SJSA1 (cell line): ENCODE results near the gene VWA3B. TPM values are rescaled to one million over a fixed set of nuclear protein-coding genes. Genes with fewer than 3 reads are reported as not detected.

Experiments
- DNase-seq, 2 experiments: peaks; one replicate each; pipeline ENCODE4 v3.0.0-alpha.2; 2015 to 2020; ENCODE audit warnings: low spot score in 2 of 2, low read depth in 1 of 2
- H3K27ac ChIP-seq: fragments of 250-450 bp; sonication (Bioruptor Pico); 2 replicates; pipeline ENCODE4 v1.5.1; 2020; ENCODE audit warnings: mild to moderate bottlenecking, moderate library complexity
- H3K27me3 ChIP-seq: fragments of 250-450 bp; sonication (Bioruptor Pico); replicated peaks from 2 replicates; pipeline ENCODE4 v1.5.1; 2020; ENCODE audit warnings: mild to moderate bottlenecking, moderate library complexity
- H3K36me3 ChIP-seq: fragments of 250-450 bp; sonication (Bioruptor Pico); 2 replicates; pipeline ENCODE4 v1.5.1; 2020; ENCODE audit warnings: mild to moderate bottlenecking
- H3K4me1 ChIP-seq: fragments of 250-450 bp; sonication (Bioruptor Pico); replicated peaks from 2 replicates; pipeline ENCODE4 v1.6.1; 2021; ENCODE audit warnings: mild to moderate bottlenecking
- H3K4me3 ChIP-seq: fragments of 250-450 bp; sonication (Bioruptor Pico); 2 replicates; pipeline ENCODE4 v1.5.1; 2020; ENCODE audit warnings: mild to moderate bottlenecking
- H3K9me3 ChIP-seq: fragments of 250-450 bp; sonication (Bioruptor Pico); replicated peaks from 2 replicates; pipeline ENCODE4 v1.5.1; 2020; ENCODE audit warnings: mild to moderate bottlenecking
- total RNA-seq: library from RNA; depleted of rRNA; stranded (reverse); fragments of >200 nt; shearing (Covaris generic); gene quantifications from 2 replicates; pipeline ENCODE4 v1.2.3, GENCODE V29; 2014

Gene VWA3B
- total RNA-seq, 1 experiment from 2014 or later: not detected

DNA sequence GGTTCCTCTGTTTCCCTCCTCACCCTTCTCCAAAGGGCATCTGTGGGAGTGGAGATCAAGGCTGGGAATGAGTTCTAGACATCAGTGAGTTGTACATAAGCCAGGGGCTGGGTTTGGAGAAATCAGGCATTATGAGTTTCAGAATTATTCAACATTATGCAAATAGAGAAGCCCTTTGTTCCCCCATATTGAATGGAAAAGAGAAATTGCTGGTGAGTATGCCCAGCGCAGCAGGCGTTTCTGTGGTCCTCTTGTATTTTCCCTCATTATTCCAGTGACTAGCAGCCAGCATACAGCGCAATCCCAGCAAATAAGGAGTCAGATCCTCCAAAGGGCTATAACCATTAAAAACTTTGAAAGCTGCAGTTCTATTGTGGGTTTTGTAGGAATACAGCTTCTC is 94.4 kb downstream of the VWA3B start:
- Histone ChIP-seq H3K4me1 (no peaks in the 10 kb centered on the region), H3K36me3 (no peaks in the 10 kb centered on the region), H3K27me3 (peaks cover 4% of the 10 kb centered on the region; the same call in 1 of the 2 replicates), H3K27ac (no peak overlapping the region), H3K4me3 (no peak overlapping the region), H3K9me3 (no peaks in the 10 kb centered on the region)
- DNase-seq: no peak

DNA sequence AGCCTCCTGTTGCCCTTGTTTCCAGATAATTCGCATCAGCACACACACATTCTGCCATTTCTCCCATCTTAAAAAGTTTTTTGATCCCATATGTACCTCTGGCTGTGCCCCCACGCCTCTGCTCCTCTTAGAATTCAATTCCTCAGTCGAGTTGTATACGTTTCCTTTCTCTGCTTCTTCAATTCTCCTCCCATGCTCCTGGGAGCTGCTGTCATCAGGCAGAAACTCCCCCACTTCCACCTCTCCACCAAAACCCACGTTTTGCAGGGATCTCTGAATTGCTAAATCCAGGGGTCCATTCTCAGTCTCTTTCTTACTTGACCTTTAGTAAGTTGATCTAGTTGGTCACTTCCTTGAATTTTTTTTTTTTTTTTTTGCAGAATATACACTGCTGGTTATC is 98.8 kb downstream of the VWA3B start:
- no peaks in the 10 kb centered on the region for H3K36me3 ChIP-seq
- H3K9me3 ChIP-seq: no peaks in the 10 kb centered on the region
- no peak overlapping the region for H3K4me3 ChIP-seq
- H3K4me1 ChIP-seq: no peaks in the 10 kb centered on the region
- H3K27ac ChIP-seq: no peak overlapping the region
- peaks cover 5% of the 10 kb centered on the region; the same call in 1 of the 2 replicates for H3K27me3 ChIP-seq
- DNase-seq: no peak

DNA sequence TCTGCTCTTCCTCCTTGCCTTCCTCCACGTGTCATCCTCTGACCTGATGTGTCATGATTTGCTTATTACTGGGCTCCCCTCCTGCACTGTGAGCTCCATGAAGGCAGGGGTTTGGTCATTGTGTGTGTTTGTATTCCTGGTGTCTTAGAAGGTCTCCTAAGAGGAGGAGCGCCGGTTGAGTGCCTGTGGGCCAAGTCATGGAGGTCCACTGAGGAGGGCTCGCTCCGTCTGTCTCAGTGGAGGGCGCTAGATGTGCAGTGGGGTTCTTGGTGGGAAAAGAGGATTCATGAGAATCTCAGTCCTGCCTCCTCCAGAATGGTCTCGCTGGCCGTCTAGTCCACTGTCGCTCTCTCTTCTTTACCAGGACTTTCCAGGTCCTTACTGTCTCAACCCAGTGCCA is 100.2 kb downstream of the VWA3B start:
- no peak for DNase-seq
- H3K9me3 ChIP-seq: no peaks in the 10 kb centered on the region
- H3K27me3 ChIP-seq: peaks cover 7% of the 10 kb centered on the region; the same call in 1 of the 2 replicates
- H3K36me3 ChIP-seq: no peaks in the 10 kb centered on the region
- no peaks in the 10 kb centered on the region for H3K4me1 ChIP-seq
- H3K27ac ChIP-seq: no peak overlapping the region
- no peak overlapping the region for H3K4me3 ChIP-seq

DNA sequence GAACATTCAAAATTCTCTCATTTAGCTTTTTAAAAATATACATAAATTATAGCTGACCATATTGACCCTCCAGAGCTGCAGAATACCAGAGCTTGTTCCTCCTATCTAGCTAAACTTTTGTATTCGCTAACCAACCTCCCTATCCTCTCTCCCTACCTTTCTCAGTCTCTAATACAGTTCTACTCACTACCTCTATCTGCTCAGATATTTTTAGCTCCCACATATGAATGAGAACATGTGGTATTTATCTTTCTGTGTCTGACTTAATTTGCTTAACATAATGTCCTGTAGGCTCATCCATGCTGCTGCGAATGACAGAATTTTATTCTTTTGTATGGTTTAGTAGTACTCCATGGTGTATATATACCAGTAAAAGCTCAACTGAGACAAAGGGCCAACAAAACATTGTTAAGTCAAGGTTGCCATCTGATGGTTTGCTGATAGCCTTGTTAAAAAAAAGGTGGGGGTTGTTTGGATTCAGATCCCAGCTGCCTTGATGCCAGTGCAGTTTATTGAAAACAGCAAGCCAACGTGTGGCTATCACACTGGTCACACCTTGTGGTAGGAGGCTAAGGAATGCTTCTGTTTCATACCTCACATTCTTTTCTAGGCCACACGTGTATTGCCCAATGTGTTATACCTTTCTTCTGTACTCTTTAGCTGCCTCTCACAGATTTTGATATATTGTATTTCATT is 101.5 kb downstream of the VWA3B start:
- H3K27me3 ChIP-seq: peaks cover 7% of the 10 kb centered on the region; the same call in 1 of the 2 replicates
- H3K4me1 ChIP-seq: no peaks in the 10 kb centered on the region
- DNase-seq: no peak
- H3K9me3 ChIP-seq: no peaks in the 10 kb centered on the region
- H3K27ac ChIP-seq: no peak overlapping the region
- H3K36me3 ChIP-seq: no peaks in the 10 kb centered on the region
- no peak overlapping the region for H3K4me3 ChIP-seq

DNA sequence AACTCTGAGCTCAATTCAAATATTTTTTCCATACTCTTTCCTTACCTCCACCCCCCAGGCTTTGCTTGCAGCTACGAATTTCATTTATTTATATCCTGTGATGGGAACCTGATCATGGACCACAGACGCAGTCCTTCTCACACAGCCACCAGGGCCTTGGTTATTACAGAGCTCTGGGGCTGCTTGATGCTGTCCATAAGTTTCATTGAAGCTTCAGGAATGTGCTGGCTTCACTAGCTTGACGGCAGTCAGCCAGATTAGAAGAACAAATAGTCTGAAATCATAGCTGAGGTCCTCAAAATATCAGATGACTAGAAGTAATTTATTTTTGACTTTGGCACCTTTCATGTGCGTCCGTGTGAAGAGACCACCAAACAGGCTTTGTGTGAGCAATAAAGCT is 104.9 kb downstream of the VWA3B start:
- no peak for DNase-seq
- Histone ChIP-seq H3K36me3 (no peaks in the 10 kb centered on the region), H3K27ac (no peak overlapping the region), H3K27me3 (peaks cover 9% of the 10 kb centered on the region; the same call in 1 of the 2 replicates), H3K9me3 (no peaks in the 10 kb centered on the region), H3K4me1 (no peaks in the 10 kb centered on the region), H3K4me3 (no peak overlapping the region)

DNA sequence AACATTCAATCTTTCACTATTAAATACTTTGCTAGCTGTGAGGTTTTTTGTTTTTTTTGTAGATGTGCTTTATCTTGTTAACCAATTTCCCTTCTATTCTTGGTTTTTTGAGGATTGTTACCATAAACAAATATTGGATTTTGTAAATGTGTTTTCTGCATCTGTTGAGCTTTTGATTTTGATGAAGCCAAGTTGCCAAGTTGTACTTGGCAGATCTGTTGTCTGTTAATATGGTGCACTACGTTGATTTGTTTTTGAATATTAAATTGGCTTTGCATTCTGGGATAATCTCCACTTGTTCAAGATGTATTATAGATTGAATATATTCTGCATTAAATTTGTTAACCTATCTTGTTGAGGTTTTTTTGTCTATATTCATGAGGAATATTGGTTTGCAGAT is 114.6 kb downstream of the VWA3B start:
- no peaks in the 10 kb centered on the region for H3K4me1 ChIP-seq
- no peak overlapping the region for H3K27ac ChIP-seq
- H3K36me3 ChIP-seq: no peaks in the 10 kb centered on the region
- no peaks in the 10 kb centered on the region for H3K9me3 ChIP-seq
- H3K4me3 ChIP-seq: no peak overlapping the region
- no peak for DNase-seq
- H3K27me3 ChIP-seq: 0 out of 2 replicates have a peak, but pooled peaks cover 4% of the 10 kb centered on the region

DNA sequence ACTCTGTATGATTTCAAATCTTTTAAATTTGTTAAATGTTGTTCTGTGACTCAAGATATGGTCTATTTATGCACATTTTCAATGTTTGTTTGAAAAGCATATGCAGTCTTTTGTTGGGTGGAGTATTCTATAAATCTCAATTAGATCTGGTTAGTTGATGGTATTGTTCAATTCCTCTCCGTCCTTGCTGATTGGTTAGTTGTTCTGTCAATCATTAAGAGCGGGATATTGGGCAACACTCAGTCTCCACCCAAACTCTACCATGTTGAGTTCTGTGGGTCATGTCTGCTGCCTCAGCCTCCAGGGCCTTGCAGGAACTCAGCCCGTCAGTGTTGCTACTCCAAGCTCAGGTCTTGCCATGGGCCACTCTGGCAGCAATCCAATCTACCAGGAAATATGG is 118.9 kb downstream of the VWA3B start:
- Histone ChIP-seq H3K9me3 (no peaks in the 10 kb centered on the region), H3K4me1 (no peaks in the 10 kb centered on the region), H3K36me3 (no peaks in the 10 kb centered on the region), H3K4me3 (no peak overlapping the region), H3K27ac (no peak overlapping the region), H3K27me3 (no peaks in the 10 kb centered on the region)
- DNase-seq: no peak

DNA sequence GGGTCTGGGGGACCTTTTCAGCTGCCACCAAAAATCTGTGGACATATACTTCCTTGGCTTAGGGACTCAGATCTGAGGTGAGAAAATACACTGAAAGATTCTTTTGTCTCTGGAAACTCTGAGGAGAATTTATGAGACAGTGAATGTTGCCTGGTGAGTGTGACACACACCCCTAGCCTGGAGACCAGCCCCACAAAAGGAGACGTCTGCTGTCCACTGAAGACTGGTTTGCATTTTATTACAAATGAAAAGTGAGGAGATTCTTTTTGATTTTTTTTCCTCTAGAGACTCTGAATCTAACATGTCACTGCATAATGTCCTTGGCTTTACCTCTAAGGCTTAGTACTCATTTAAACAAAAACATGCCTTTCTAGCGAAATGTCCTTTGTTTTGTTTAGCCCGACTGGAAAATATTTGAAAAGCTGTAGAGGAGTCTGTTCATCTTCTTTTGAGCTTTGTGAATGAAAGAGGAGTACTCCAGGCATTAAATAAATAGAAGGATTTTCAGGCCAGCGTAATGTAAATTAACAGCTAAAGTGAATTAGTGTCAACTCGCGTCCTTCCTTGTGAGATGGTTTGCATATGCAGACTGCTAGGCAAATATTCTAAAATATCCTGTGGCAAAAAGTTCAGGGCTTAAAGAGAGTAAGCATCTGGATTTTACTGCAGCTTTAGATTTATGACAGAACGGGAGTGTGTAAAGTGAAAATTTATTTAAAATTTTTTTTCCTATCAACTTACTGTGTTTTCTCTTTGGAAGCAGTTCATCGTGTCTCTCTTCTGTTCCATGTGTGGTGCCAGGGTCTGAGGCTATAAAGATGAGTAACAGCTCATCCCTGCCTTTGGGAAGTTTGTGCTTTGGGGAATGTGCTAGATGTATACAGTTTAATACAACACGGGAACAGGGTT is 125.4 kb downstream of the VWA3B start:
- Histone ChIP-seq H3K36me3 (no peaks in the 10 kb centered on the region), H3K27me3 (peaks cover 5% of the 10 kb centered on the region; the same call in 1 of the 2 replicates), H3K4me1 (no peaks in the 10 kb centered on the region), H3K9me3 (no peaks in the 10 kb centered on the region), H3K27ac (no peak overlapping the region), H3K4me3 (no peak overlapping the region)
- no peak for DNase-seq

DNA sequence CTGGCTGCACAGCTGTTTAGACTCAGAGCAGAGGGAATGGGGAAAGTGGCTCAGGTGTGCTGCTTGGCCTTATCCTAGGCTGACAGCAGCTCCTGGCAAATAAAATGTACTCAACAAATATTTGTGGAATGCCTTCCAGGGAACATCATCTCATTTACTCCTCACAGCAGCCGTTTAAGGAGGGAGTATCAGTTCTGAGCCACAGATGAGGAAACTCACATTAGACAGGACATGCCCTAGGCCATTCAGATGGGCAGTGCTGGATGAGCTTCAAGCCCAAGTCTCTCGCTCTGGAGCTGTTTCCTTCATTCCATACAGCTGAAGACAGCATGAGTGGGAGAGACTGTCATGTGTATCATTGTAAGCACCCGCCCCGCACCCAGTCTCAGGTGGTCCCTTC is 129.6 kb downstream of the VWA3B start:
- no peak overlapping the region for H3K4me3 ChIP-seq
- no peak overlapping the region for H3K27ac ChIP-seq
- no peaks in the 10 kb centered on the region for H3K4me1 ChIP-seq
- no peaks in the 10 kb centered on the region for H3K36me3 ChIP-seq
- no peaks in the 10 kb centered on the region for H3K9me3 ChIP-seq
- 0 out of 2 replicates have a peak, but pooled peaks cover 5% of the 10 kb centered on the region for H3K27me3 ChIP-seq
- DNase-seq: no peak

DNA sequence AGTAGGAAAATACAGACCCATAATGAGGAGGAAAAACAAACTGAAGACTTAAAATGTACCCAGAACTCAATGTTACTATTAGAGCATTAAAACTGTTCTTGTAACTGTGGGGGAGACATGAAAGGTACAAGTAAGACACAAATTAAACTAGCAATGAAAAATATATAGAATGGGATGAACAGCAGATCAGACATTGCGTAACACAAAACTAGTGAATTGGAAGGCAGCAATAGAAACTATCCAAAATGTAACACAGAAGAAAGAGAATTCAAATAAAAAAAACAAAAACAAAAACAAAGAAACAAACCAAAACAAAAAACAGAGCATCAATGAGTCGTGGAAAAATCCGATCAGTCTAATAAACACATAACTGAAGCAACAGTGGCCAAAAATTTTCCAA is 132.2 kb downstream of the VWA3B start:
- DNase-seq: no peak
- H3K9me3 ChIP-seq: no peaks in the 10 kb centered on the region
- no peak overlapping the region for H3K27ac ChIP-seq
- H3K36me3 ChIP-seq: no peaks in the 10 kb centered on the region
- no peaks in the 10 kb centered on the region for H3K4me1 ChIP-seq
- H3K4me3 ChIP-seq: no peak overlapping the region
- H3K27me3 ChIP-seq: no peaks in the 10 kb centered on the region

DNA sequence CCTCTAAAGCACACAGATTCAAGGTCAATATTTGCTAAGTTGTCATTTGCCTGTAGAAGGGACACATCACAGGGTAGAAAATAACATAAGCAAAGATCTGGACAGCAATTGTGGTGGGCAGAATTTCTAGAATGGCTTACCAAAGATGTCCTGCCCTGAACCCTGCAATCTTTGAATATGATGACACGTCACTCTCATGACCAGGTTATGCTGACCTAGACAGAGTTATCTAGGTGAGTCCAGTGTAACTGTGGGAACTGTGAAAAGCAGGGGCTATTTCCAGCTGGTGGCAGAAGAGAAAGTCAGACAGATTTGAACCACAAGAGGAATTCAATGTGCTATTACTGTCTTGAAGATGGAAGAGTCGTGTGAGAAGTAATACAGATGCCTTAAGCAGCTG is 147.0 kb downstream of the VWA3B start:
- DNase-seq: no peak
- Histone ChIP-seq H3K4me3 (no peak overlapping the region), H3K27me3 (0 out of 2 replicates have a peak, but pooled peaks cover 2% of the 10 kb centered on the region), H3K36me3 (no peaks in the 10 kb centered on the region), H3K4me1 (no peaks in the 10 kb centered on the region), H3K27ac (no peak overlapping the region), H3K9me3 (no peaks in the 10 kb centered on the region)

DNA sequence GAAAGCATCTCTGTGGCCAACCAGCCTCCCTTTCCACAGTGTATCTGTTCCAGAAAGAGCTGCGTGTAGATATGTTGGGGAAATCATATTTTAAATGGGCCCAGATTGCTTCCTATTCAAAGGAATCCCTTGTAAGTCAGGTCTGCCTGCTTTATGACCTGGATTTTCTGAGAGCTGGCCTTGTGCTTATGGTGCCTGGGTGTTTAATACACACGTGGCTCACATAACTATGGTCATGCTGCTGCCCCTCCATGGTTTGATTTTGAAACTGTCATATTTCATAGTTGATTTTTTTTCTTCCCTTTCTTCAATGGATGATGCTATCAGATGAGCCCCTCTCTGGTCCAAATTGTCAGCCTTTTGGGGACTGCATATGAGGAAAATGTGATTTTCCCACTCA is 147.8 kb downstream of the VWA3B start:
- no peaks in the 10 kb centered on the region for H3K9me3 ChIP-seq
- no peaks in the 10 kb centered on the region for H3K4me1 ChIP-seq
- no peaks in the 10 kb centered on the region for H3K36me3 ChIP-seq
- no peak overlapping the region for H3K27ac ChIP-seq
- H3K4me3 ChIP-seq: no peak overlapping the region
- H3K27me3 ChIP-seq: 0 out of 2 replicates have a peak, but pooled peaks cover 2% of the 10 kb centered on the region
- no peak for DNase-seq

DNA sequence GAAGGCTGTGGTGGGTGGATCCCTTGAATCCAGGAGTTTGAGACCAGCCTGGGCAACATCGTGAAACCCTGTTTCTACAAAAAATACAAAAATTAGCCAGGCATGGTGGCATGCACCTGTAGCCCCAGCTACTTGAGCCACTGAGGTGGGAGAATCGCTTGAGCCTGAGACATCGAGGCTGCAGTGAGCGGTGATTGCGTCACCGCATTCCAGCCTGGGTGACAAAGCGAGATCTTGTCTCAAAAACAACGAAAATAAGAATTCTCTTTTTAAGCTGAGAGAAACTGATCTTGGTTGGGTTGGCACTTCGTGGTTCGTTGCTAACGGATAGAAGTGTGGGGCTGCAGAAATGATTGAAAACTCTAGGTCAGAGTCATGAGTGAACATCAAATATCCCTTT is 150.0 kb downstream of the VWA3B start:
- Histone ChIP-seq H3K36me3 (no peaks in the 10 kb centered on the region), H3K4me3 (no peak overlapping the region), H3K9me3 (no peaks in the 10 kb centered on the region), H3K4me1 (no peaks in the 10 kb centered on the region), H3K27ac (no peak overlapping the region), H3K27me3 (0 out of 2 replicates have a peak, but pooled peaks cover 2% of the 10 kb centered on the region)
- no peak for DNase-seq

DNA sequence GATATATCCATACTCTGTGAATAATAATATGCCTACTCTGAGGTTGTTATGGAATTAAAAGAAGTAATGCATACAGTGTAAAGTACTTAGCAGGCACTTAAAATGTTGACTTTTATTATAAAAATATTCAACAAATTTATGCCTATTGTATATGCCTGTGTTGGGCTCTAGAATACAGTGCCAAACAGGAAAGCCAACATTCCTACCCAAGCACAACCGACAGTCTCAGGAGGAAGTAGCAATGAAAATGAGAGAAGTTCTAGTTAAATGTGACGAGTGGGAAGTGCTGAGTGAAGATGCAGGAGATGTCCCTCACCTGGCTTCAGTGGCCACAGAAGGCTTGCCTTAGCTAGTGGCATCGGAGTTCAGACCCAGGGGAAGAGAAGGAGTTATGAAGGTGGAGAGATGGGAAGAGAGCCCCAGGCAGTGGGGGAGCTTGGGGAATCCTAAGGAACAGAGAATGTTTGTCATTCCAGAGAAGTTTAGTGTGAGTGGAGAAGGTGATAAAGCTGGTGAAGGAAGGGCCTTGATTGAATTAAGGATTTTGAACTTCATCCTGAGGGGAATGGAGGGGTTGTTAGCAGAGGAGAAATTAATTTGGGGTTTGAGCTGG is 153.9 kb downstream of the VWA3B start:
- Histone ChIP-seq H3K4me1 (no peaks in the 10 kb centered on the region), H3K27me3 (no peaks in the 10 kb centered on the region), H3K4me3 (no peak overlapping the region), H3K9me3 (no peaks in the 10 kb centered on the region; the same call in 1 of the 2 replicates), H3K27ac (no peak overlapping the region), H3K36me3 (no peaks in the 10 kb centered on the region)
- DNase-seq: no peak
